ENCODE data around the gene AFG3L2. TPM values are rescaled to one million over a fixed set of nuclear protein-coding genes. Genes with fewer than 3 reads are reported as not detected.
A peak's percentile ranks its signal among the peaks of the same experiment; 100 is the strongest.

AFG3L2 gene
- total and polyA plus RNA-seq, 12 donors, result 15.6 to 89.8 (median 47.4) TPM

GRCh38 chr18:12397793-12398192 lies 20.8 kb upstream of the AFG3L2 start:
- H3K27ac ChIP-seq, result no peak overlapping the region
- DNase-seq, result no peak
- no peaks in the 10 kb centered on the region for H3K9me3 ChIP-seq (replicated peaks in 1 of 3)
- TF ChIP-seq CTCF (IDR thresholded peaks at IDR 0.05) (no peak), POLR2A (IDR thresholded peaks at IDR 0.05) (no peak)
- no peaks in the 10 kb centered on the region for H3K36me3 ChIP-seq (replicated peaks in 1 of 2)
- 76 to 91% (median 90%) methylated on average over 6 of the region's 6 CpGs for WGBS, 4 donors
- H3K4me1 ChIP-seq (replicated peaks in 1 of 2), result no peaks in the 10 kb centered on the region
- no peaks in the 10 kb centered on the region for H3K27me3 ChIP-seq
- intact Hi-C loops (cut with DNase I), result no loop called here
- H3K4me3 ChIP-seq, result no peak overlapping the region

GRCh38 chr18:12397254-12397653 lies 20.2 kb upstream of the AFG3L2 start:
- Histone ChIP-seq H3K9me3 (replicated peaks in 1 of 3) (no peaks in the 10 kb centered on the region), H3K27me3 (no peaks in the 10 kb centered on the region), H3K36me3 (replicated peaks in 1 of 2) (no peaks in the 10 kb centered on the region), H3K27ac (no peak overlapping the region), H3K4me3 (no peak overlapping the region), H3K4me1 (replicated peaks in 1 of 2) (no peaks in the 10 kb centered on the region)
- WGBS, 4 donors, result 87 to 96% (median 89%) methylated on average over 8 to 9 of the region's 9 CpGs
- DNase-seq, result no peak
- TF ChIP-seq POLR2A (IDR thresholded peaks at IDR 0.05), result no peak
- TF ChIP-seq CTCF (IDR thresholded peaks at IDR 0.05), result no peak
- intact Hi-C loops (cut with DNase I), result no loop called here

- DNase-seq, result no peak
- H3K9me3 ChIP-seq (replicated peaks in 1 of 3), result no peaks in the 10 kb centered on the region
- WGBS, 4 donors, result 62 to 75% (median 72%) methylated on average over 8 of the region's 8 CpGs
- H3K27me3 ChIP-seq, result no peaks in the 10 kb centered on the region
- no peak overlapping the region for H3K4me3 ChIP-seq
- H3K27ac ChIP-seq, result no peak overlapping the region
- no peaks in the 10 kb centered on the region for H3K4me1 ChIP-seq (replicated peaks in 1 of 2)
- intact Hi-C loops (cut with DNase I), result loop anchor here (5.0 kb wide), 1 partner anchor 268 kb away; no protein-coding TSS in a partner anchor
- TF ChIP-seq POLR2A (IDR thresholded peaks at IDR 0.05), result no peak
- TF ChIP-seq CTCF (IDR thresholded peaks at IDR 0.05), result peak in 4 of 6 experiments; percentile 12 to 27 (median 22)
- no peaks in the 10 kb centered on the region for H3K36me3 ChIP-seq (replicated peaks in 1 of 2)
Observed at GRCh38 chr18:12394428-12394827, 17.4 kb upstream of the AFG3L2 start.

- no peaks in the 10 kb centered on the region for H3K4me1 ChIP-seq (replicated peaks in 1 of 2)
- H3K36me3 ChIP-seq (replicated peaks in 1 of 2), result no peaks in the 10 kb centered on the region
- no peak overlapping the region for H3K27ac ChIP-seq
- intact Hi-C loops (cut with DNase I), result loop anchor here (5.0 kb wide), 1 partner anchor 268 kb away; no protein-coding TSS in a partner anchor
- H3K27me3 ChIP-seq, result no peaks in the 10 kb centered on the region
- no peaks in the 10 kb centered on the region for H3K9me3 ChIP-seq (replicated peaks in 1 of 3)
- TF ChIP-seq CTCF (IDR thresholded peaks at IDR 0.05) (no peak), POLR2A (IDR thresholded peaks at IDR 0.05) (no peak)
- no peak overlapping the region for H3K4me3 ChIP-seq
- 77 to 87% (median 82%) methylated on average over 6 of the region's 6 CpGs for WGBS, 4 donors
- no peak for DNase-seq
Observed at GRCh38 chr18:12393998-12394397, 17.0 kb upstream of the AFG3L2 start.

Data from adrenal gland (tissue), 12 donors.